ENCODE measurements around the gene PTPRD. TPM values are rescaled to one million over a fixed set of nuclear protein-coding genes. Genes with fewer than 3 reads are reported as not detected.

Gene PTPRD
- total RNA-seq, 1 donor from 2014 or later, result 109 TPM

GRCh38 chr9:8395022-8395421, 2217.8 kb downstream of the PTPRD start:
- H3K4me1 Mint-ChIP-seq, result peaks cover 14% of the 10 kb centered on the region
- no peak overlapping the region for H3K27ac Mint-ChIP-seq

GRCh38 chr9:8394341-8394740, 2218.5 kb downstream of the PTPRD start:
- Mint-ChIP-seq H3K27ac (no peak overlapping the region), H3K4me1 (peaks cover 14% of the 10 kb centered on the region), H3K9me3 (no peaks in the 10 kb centered on the region), H3K27me3 (ENCODE audit: low read depth) (no peaks in the 10 kb centered on the region), H3K36me3 (no peaks in the 10 kb centered on the region), H3K4me3 (no peak overlapping the region)
- DNase-seq (ENCODE audit: low spot score in 2 of 2, unreplicated experiment in 2 of 2), result no peak
- no peak for TF ChIP-seq CTCF (IDR thresholded peaks at IDR 0.05; ENCODE audit: unreplicated experiment)

More at GRCh38 chr9:8395022-8395421, 2217.8 kb downstream of the PTPRD start:
- H3K27me3 Mint-ChIP-seq (ENCODE audit: low read depth), result no peaks in the 10 kb centered on the region
- no peak for DNase-seq (ENCODE audit: low spot score in 2 of 2, unreplicated experiment in 2 of 2)
- no peaks in the 10 kb centered on the region for H3K36me3 Mint-ChIP-seq
- no peak overlapping the region for H3K4me3 Mint-ChIP-seq
- no peak for TF ChIP-seq CTCF (IDR thresholded peaks at IDR 0.05; ENCODE audit: unreplicated experiment)
- no peaks in the 10 kb centered on the region for H3K9me3 Mint-ChIP-seq

DNA sequence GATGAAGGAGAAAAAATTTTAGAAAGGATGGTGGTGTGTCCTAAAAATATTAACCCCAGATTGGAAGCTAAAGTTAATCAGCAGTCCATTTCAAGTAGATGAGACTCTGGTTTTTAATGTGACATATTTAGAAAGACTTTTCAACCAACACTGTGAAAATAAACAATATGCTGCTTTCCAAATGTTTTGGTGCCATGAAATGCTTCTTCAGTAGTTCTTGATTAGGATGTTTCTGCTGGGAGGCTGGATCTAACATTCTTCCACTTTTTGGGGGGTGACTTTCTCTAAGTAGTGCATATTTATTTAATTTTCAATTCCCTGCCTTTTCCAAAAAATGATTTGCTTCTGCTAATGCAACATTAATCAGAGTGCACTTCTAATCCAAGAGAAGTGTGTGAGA, 2219.9 kb downstream of the PTPRD start:
- Mint-ChIP-seq H3K27ac (no peak overlapping the region), H3K27me3 (ENCODE audit: low read depth) (no peaks in the 10 kb centered on the region), H3K9me3 (no peaks in the 10 kb centered on the region), H3K36me3 (no peaks in the 10 kb centered on the region), H3K4me3 (no peak overlapping the region), H3K4me1 (peaks cover 21% of the 10 kb centered on the region)
- TF ChIP-seq CTCF (IDR thresholded peaks at IDR 0.05; ENCODE audit: unreplicated experiment), result no peak
- DNase-seq (ENCODE audit: low spot score in 2 of 2, unreplicated experiment in 2 of 2), result no peak

DNA sequence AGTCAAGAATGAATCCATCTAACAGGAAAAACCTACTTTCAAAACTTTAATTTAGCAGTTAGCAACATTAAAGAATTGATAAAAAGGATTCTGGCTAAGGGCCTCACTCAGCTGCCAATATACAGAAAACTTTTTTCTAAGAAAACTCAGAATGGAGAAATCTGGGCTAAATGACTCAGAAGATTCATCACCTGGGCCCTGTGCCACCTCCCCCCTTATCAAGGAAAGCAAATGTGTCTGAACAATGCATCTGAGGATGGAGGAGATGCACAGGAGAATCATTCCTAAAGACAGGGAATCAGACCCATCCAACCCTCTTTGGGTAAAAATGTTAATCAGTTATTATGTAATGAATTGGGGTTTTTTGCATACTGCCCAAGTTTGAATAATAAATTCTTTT, 2221.2 kb downstream of the PTPRD start:
- Mint-ChIP-seq H3K27me3 (ENCODE audit: low read depth) (no peaks in the 10 kb centered on the region), H3K4me1 (peaks cover 30% of the 10 kb centered on the region), H3K27ac (no peak overlapping the region), H3K36me3 (no peaks in the 10 kb centered on the region), H3K9me3 (no peaks in the 10 kb centered on the region), H3K4me3 (no peak overlapping the region)
- no peak for TF ChIP-seq CTCF (IDR thresholded peaks at IDR 0.05; ENCODE audit: unreplicated experiment)
- DNase-seq (ENCODE audit: low spot score in 2 of 2, unreplicated experiment in 2 of 2), result no peak

- Mint-ChIP-seq H3K4me3 (no peak overlapping the region), H3K27ac (no peak overlapping the region), H3K4me1 (peaks cover 30% of the 10 kb centered on the region), H3K9me3 (no peaks in the 10 kb centered on the region), H3K27me3 (ENCODE audit: low read depth) (no peaks in the 10 kb centered on the region), H3K36me3 (no peaks in the 10 kb centered on the region)
- no peak for DNase-seq (ENCODE audit: low spot score in 2 of 2, unreplicated experiment in 2 of 2)
- TF ChIP-seq CTCF (IDR thresholded peaks at IDR 0.05; ENCODE audit: unreplicated experiment), result no peak
Measured at GRCh38 chr9:8391132-8391531, 2221.7 kb downstream of the PTPRD start.

- Mint-ChIP-seq H3K36me3 (no peaks in the 10 kb centered on the region), H3K27me3 (ENCODE audit: low read depth) (no peaks in the 10 kb centered on the region), H3K4me1 (peaks cover 30% of the 10 kb centered on the region), H3K27ac (no peak overlapping the region), H3K4me3 (no peak overlapping the region), H3K9me3 (no peaks in the 10 kb centered on the region)
- DNase-seq (ENCODE audit: low spot score in 2 of 2, unreplicated experiment in 2 of 2), result no peak
- TF ChIP-seq CTCF (IDR thresholded peaks at IDR 0.05; ENCODE audit: unreplicated experiment), result no peak
Measured at GRCh38 chr9:8390571-8390970, 2222.2 kb downstream of the PTPRD start.

Measured in mesothelial cell of epicardium (in vitro differentiated cells).